HepG2 (cell line): ENCODE results near the gene DCAF6. TPM values are rescaled to one million over a fixed set of nuclear protein-coding genes. Genes with fewer than 3 reads are reported as not detected.

Experiments
- ATAC-seq: fragments of 200-7000 bp; cut with Tn5 transposase; 3 replicates; pipeline ENCODE4 v1.9.1; 2020; ENCODE audit warnings: mild to moderate bottlenecking, moderate library complexity
- BruUV-seq: library from RNA; stranded (reverse); fragments of 400-500 nt; replicated peaks from 2 replicates; lab custom pipeline; 2021; lab: Mats Ljungman, UMichigan
- CTCF ChIA-PET: fragments of 300-600 bp; formaldehyde crosslinking; extraction: SDS; loops from one replicate; lab custom pipeline; 2021; ENCODE audit warnings: low total read pairs, inconsistent platforms, low intra/inter-chr PET ratio; lab: Yijun Ruan, JAX
- POLR2A ChIA-PET: fragments of 350-600 bp; sonication (Branson Sonifier 250); formaldehyde crosslinking; loops from one replicate; lab custom pipeline; 2020; ENCODE audit warnings: antibody characterized with exemption, inconsistent platforms; lab: Yijun Ruan, JAX
- DNase-seq: peaks from one replicate; pipeline ENCODE4 v3.0.0-alpha.2; 2015; ENCODE audit warnings: low spot score
- FAIRE-seq: peaks from 3 replicates; lab custom pipeline; 2011; peaks lifted over from hg19 to GRCh38; lab: Jason Lieb, UNC
- H2AFZ ChIP-seq: one replicate; pipeline ENCODE4 v1.6.1; 2011; ENCODE audit warnings: low read length, inconsistent platforms
- H3K27ac ChIP-seq: fragments of 300-600 bp; 3 replicates; pipeline ENCODE4 v1.8.0; 2011; ENCODE audit warnings: mixed run types, mild to moderate bottlenecking, mixed read lengths, low read length, inconsistent platforms; ENCODE audit not compliant: insufficient read depth; ENCODE audit errors: extremely low read length
- H3K27me3 ChIP-seq, 2 experiments: fragments of 200-600 bp in 1 of 2; 2 replicates in 1 of 2; 3 replicates in 1 of 2; pipeline versions ENCODE4 v1.6.0 to v1.8.0; 2011; ENCODE audit warnings: low read length in 2 of 2, mild to moderate bottlenecking in 2 of 2, moderate library complexity in 2 of 2, inconsistent platforms in 1 of 2; ENCODE audit not compliant: insufficient read depth in 2 of 2, control insufficient read depth in 1 of 2
- H3K36me3 ChIP-seq, 2 experiments: fragments of 200-600 bp in 1 of 2; replicated peaks in 1 of 2; 2 replicates in 1 of 2; 3 replicates in 1 of 2; pipeline versions ENCODE4 v1.5.1 to v1.8.0; 2011; ENCODE audit warnings: low read length in 2 of 2, inconsistent platforms in 1 of 2; ENCODE audit not compliant: insufficient read depth in 2 of 2, control insufficient read depth in 1 of 2
- H3K4me1 ChIP-seq: 2 replicates; pipeline ENCODE4 v1.5.1; 2012; ENCODE audit warnings: low read length, inconsistent platforms; ENCODE audit not compliant: insufficient read depth
- H3K4me2 ChIP-seq: 2 replicates; pipeline ENCODE4 v1.6.0; 2011; ENCODE audit warnings: low read depth, low read length, inconsistent platforms
- H3K4me3 ChIP-seq, 3 experiments: fragments of 200-600 bp in 1 of 3; sonication (generic), shearing (Covaris generic) in 1 of 3; replicated peaks in 1 of 3; 2 replicates each; pipeline ENCODE4 v1.5.1; 2011 to 2016; ENCODE audit warnings: low read length in 3 of 3, inconsistent platforms in 2 of 3, low read depth in 2 of 3, mild to moderate bottlenecking in 2 of 3, control low read depth in 1 of 3, mixed read lengths in 1 of 3; ENCODE audit not compliant: insufficient read depth in 1 of 3
- H3K79me2 ChIP-seq: one replicate; pipeline ENCODE4 v1.6.1; 2011; ENCODE audit warnings: low read length, inconsistent platforms; ENCODE audit not compliant: insufficient read depth
- H3K9ac ChIP-seq: 2 replicates; pipeline ENCODE4 v1.6.0; 2011; ENCODE audit warnings: mild to moderate bottlenecking, low read depth, low read length, inconsistent platforms; ENCODE audit not compliant: insufficient read depth
- H3K9me3 ChIP-seq: 2 replicates; pipeline ENCODE4 v1.5.1; 2012; ENCODE audit warnings: mild to moderate bottlenecking, low read length
- H4K20me1 ChIP-seq: 2 replicates; pipeline ENCODE4 v1.6.0; 2011; ENCODE audit warnings: inconsistent platforms, mild to moderate bottlenecking, low read length, moderate library complexity; ENCODE audit not compliant: insufficient read depth
- ATF7 ChIP-seq, 2 experiments: fragments of 450-650 bp in 1 of 2; sonication (generic) in 1 of 2; formaldehyde crosslinking in 1 of 2; IDR thresholded peaks; 2 replicates each; pipeline versions ENCODE4 v1.4.0 to v1.6.1; 2016 to 2020; ENCODE audit warnings: antibody characterized with exemption in 1 of 2, mild to moderate bottlenecking in 1 of 2, missing genetic modification reagents in 1 of 2
- CREB1 ChIP-seq, 2 experiments: fragments of 450-650 bp in 1 of 2; IDR thresholded peaks; 2 replicates each; pipeline ENCODE4 v1.6.1; 2016 to 2017; ENCODE audit warnings: control low read depth in 1 of 2, mild to moderate bottlenecking in 1 of 2, missing compliant biosample characterization in 1 of 2, missing genetic modification characterization in 1 of 2
- DPF2 ChIP-seq: sonication (generic); formaldehyde crosslinking; IDR thresholded peaks from 2 replicates; pipeline ENCODE4 v1.4.0; 2020; ENCODE audit warnings: mild to moderate bottlenecking, low read depth, missing genetic modification reagents, borderline replicate concordance
- IRX3 ChIP-seq: sonication (generic); formaldehyde crosslinking; IDR thresholded peaks from 2 replicates; pipeline ENCODE4 v1.8.1; 2023; ENCODE audit warnings: mild to moderate bottlenecking, low read depth, missing genetic modification reagents, borderline replicate concordance
- MBNL3 ChIP-seq: fragments of 250-450 bp; sonication (Bioruptor Pico); conservative IDR thresholded peaks from 2 replicates; pipeline ENCODE4 v1.8.0; 2022; ENCODE audit warnings: mild to moderate bottlenecking, inconsistent platforms
- PRDM4 ChIP-seq: sonication (generic); formaldehyde crosslinking; IDR thresholded peaks from 2 replicates; pipeline ENCODE4 v1.9.0; 2021; ENCODE audit warnings: missing genetic modification reagents, borderline replicate concordance
- SALL2 ChIP-seq: sonication (generic); formaldehyde crosslinking; IDR thresholded peaks from 2 replicates; pipeline ENCODE4 v1.8.1; 2023; ENCODE audit warnings: mild to moderate bottlenecking, missing genetic modification reagents, inconsistent platforms
- SMAD3 ChIP-seq: sonication (generic); formaldehyde crosslinking; IDR thresholded peaks from 2 replicates; pipeline ENCODE4 v1.4.0; 2020; ENCODE audit warnings: missing genetic modification reagents
- YEATS2 ChIP-seq: sonication (generic); formaldehyde crosslinking; IDR thresholded peaks from 2 replicates; pipeline ENCODE4 v1.4.0; 2020; ENCODE audit warnings: missing genetic modification reagents, borderline replicate concordance
- ZNF513 ChIP-seq: sonication (generic); formaldehyde crosslinking; conservative IDR thresholded peaks from 2 replicates; pipeline ENCODE4 v1.5.0; 2020; ENCODE audit warnings: missing genetic modification reagents
- ZNF777 ChIP-seq: sonication (generic); formaldehyde crosslinking; IDR thresholded peaks from 2 replicates; pipeline ENCODE4 v1.4.0; 2020; ENCODE audit warnings: missing genetic modification reagents
- ZNF841 ChIP-seq: sonication (generic); formaldehyde crosslinking; IDR thresholded peaks from 2 replicates; pipeline ENCODE4 v1.8.1; 2023; ENCODE audit warnings: missing genetic modification reagents, borderline replicate concordance
- WGBS: methylation state at CpG from one replicate; pipeline ENCODE4 v1.1.6; 2017; ENCODE audit warnings: low lambda C conversion rate; 5-methylcytosine and 5-hydroxymethylcytosine counted together
- in situ Hi-C: cut with HindIII; loops from 2 replicates; pipeline ENCODE4 v1.10.0; 2017; ENCODE audit warnings: low pct_unique_long_range_greater_than_20kb; ENCODE audit not compliant: extremely low pct_ligation_motif_present
- intact Hi-C: fragments of 100-400 bp; cut with micrococcal nuclease; formaldehyde crosslinking; loops from one replicate; pipeline ENCODE4 v1.10.0; 2022; ENCODE audit not compliant: unreplicated experiment
- polyA plus RNA-seq, 8 experiments: library from polyadenylated mRNA; depleted of rRNA in 3 of 8; stranded (reverse) in 7 of 8; unstranded in 1 of 8; fragments of >200 nt; fragmentation: Illumina TruSeq in 4 of 8; extraction: Trizol in 4 of 8; gene quantifications; 2 replicates each; pipeline versions ENCODE4 v1.2.1 to v1.2.3, GENCODE V29; 2011 to 2016; ENCODE audit warnings: low read depth in 4 of 8, missing spikeins in 1 of 8, mixed read lengths in 1 of 8; ENCODE audit not compliant: insufficient read depth in 1 of 8
- total RNA-seq, 5 experiments: library from RNA; depleted of rRNA; stranded (reverse); fragments of >200 nt; fragmentation: Illumina TruSeq; extraction: Trizol; gene quantifications; 2 replicates each; pipeline ENCODE4 v1.2.3, GENCODE V29; 2016; ENCODE audit warnings: low read depth in 1 of 5
- TF ChIP-seq, protein P1 (sequence below): sonication (generic); formaldehyde crosslinking; IDR thresholded peaks from 2 replicates; pipeline ENCODE4 v1.4.0; 2020; ENCODE audit warnings: low read depth, mild to moderate bottlenecking, missing genetic modification reagents

The DCAF6 gene
- total and polyA plus RNA-seq, 2 of the 13 experiments (the other 11 are each of a cell fraction or from before 2014, with no cell fraction given) = 24.7 to 33.7 TPM

DNA sequence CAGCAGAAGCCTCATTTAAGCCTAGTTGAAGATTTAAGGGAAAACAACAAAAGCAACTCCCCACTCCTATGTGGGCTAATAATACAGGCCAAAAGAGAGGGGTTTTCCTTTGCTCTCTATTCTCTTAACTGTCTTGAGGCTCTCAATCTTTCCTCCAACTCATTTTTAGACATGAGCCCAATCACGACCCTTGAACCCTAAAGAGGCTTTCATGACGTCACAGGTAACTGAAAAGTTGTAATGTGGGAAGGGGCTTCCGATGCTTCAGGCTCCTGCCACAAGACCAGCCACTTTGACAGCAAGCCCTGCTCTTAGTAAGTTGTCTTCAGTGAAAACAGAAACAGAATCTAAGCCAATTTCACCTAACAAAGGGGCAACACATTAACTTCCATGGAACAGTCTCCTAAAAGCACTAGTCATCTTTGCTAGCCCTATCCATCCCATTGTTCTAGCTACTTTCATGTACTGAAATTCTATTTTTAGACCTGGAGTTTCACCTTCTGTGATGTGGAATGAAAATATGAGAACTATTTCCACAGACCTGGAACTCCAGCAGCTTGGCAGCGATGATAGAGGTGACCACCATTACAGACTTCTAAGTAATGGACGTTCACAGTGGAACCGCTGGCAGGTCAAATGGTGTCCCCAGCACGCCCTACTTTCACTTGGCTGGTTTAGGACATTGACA is 164.0 kb downstream of the DCAF6 start:
- H3K36me3 ChIP-seq = no peaks in the 10 kb centered on the region
- no peaks in the 10 kb centered on the region for H4K20me1 ChIP-seq
- no peak for TF ChIP-seq MBNL3
- TF ChIP-seq IRX3 (CRISPR knock-in tag) = no peak
- TF ChIP-seq ZNF841 (CRISPR knock-in tag) = no peak
- TF ChIP-seq, protein P1, sequence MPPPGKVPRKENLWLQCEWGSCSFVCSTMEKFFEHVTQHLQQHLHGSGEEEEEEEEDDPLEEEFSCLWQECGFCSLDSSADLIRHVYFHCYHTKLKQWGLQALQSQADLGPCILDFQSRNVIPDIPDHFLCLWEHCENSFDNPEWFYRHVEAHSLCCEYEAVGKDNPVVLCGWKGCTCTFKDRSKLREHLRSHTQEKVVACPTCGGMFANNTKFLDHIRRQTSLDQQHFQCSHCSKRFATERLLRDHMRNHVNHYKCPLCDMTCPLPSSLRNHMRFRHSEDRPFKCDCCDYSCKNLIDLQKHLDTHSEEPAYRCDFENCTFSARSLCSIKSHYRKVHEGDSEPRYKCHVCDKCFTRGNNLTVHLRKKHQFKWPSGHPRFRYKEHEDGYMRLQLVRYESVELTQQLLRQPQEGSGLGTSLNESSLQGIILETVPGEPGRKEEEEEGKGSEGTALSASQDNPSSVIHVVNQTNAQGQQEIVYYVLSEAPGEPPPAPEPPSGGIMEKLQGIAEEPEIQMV (CRISPR knock-in tag) = no peak
- TF ChIP-seq SMAD3 = no peak
- TF ChIP-seq ZNF777 (CRISPR knock-in tag) = no peak
- TF ChIP-seq ZNF513 (CRISPR knock-in tag) = no peak
- TF ChIP-seq YEATS2 = no peak
- TF ChIP-seq ATF7 (IDR thresholded peaks at IDR 0.05) = peak; percentile 84
- TF ChIP-seq ATF7 (CRISPR knock-in tag; IDR thresholded peaks at IDR 0.05) = no peak
- TF ChIP-seq SALL2 (CRISPR knock-in tag) = no peak
- no peak for TF ChIP-seq DPF2 (CRISPR knock-in tag)
- TF ChIP-seq PRDM4 (CRISPR knock-in tag) = no peak
- TF ChIP-seq CREB1 (IDR thresholded peaks at IDR 0.05) = peak; percentile 96
- TF ChIP-seq CREB1 (CRISPR knock-in tag; IDR thresholded peaks at IDR 0.05) = no peak
- in situ Hi-C loops (no loop called here), intact Hi-C loops (no loop called here)
- peaks cover 18% of the 10 kb centered on the region for H3K4me1 ChIP-seq
- no peak overlapping the region for H3K4me3 ChIP-seq
- BruUV-seq = no TSS peak
- DNase-seq (no peak), FAIRE-seq (no peak), ATAC-seq (no peak)
- peaks cover 0 to 1% of the 10 kb centered on the region in 2 experiments; a peak in 1 of 5 replicates for H3K27me3 ChIP-seq
- H3K27ac ChIP-seq = no peak overlapping the region
- POLR2A ChIA-PET = no interaction called here
- no peak overlapping the region for H3K4me2 ChIP-seq
- no peak overlapping the region for H3K9ac ChIP-seq
- H3K79me2 ChIP-seq = no peaks in the 10 kb centered on the region
- H3K9me3 ChIP-seq = no peaks in the 10 kb centered on the region
- CTCF ChIA-PET = no interaction called here
- H2AFZ ChIP-seq = no peak overlapping the region
- 57% methylated on average over 7 of the region's 7 CpGs for WGBS
